Measurements from ENCODE around the gene PHGDH.

DNA sequence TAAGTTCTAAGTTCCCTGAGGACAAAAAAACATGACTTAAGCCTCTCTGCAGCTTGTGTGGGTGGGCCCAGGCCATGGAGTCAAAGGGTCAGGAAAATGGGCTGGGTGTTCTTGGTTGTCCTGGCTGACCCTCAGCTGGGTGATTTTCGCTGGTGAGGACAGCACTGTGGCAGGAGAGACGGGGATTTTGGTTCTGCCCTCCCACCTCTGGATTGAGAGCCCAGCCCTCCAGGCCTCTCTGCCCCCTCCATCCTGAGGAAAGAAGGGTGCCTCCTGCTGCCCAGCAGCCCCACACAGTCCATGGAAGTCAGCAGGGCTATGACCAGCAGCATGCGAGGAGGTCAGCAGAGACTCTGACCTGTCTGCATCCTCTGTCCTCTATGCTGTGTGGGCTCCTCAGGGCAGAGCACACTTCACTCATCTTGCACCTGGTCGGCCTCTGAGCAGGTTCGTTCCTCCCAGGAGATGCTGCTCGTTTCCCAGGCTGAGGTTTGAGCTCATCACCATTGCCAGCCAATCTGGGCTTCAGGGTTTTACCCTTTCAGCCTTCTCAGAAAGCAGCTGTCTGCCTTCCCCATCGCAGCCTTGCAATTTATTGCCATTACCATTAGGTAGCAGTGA lies 26.5 kb downstream of the PHGDH start:
- TF ChIP-seq, protein P1, sequence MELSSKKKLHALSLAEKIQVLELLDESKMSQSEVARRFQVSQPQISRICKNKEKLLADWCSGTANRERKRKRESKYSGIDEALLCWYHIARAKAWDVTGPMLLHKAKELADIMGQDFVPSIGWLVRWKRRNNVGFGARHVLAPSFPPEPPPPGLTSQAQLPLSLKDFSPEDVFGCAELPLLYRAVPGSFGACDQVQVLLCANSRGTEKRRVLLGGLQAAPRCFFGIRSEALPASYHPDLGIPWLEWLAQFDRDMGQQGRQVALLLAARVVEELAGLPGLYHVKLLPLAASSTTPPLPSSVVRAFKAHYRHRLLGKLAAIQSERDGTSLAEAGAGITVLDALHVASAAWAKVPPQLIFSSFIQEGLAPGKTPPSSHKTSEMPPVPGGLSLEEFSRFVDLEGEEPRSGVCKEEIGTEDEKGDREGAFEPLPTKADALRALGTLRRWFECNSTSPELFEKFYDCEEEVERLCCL (CRISPR knock-in tag; IDR thresholded peaks at IDR 0.05; ENCODE audit: borderline replicate concordance), result no peak
- TF ChIP-seq ZFP1 (CRISPR knock-in tag; IDR thresholded peaks at IDR 0.05) (no peak), SOX5 (CRISPR knock-in tag; IDR thresholded peaks at IDR 0.05; ENCODE audit: borderline replicate concordance) (no peak), MED13 (CRISPR knock-in tag; IDR thresholded peaks at IDR 0.05) (no peak), NKX3-1 (CRISPR knock-in tag; IDR thresholded peaks at IDR 0.05) (no peak), ELF4 (CRISPR knock-in tag; IDR thresholded peaks at IDR 0.05; ENCODE audit: borderline replicate concordance) (no peak), JUN (CRISPR knock-in tag; IDR thresholded peaks at IDR 0.05) (no peak), ZNF350 (CRISPR knock-in tag; IDR thresholded peaks at IDR 0.05; ENCODE audit: borderline replicate concordance, low read depth) (no peak), POLR2AphosphoS5 (IDR thresholded peaks at IDR 0.05; ENCODE audit: low read depth, low read length) (no peak)
- TF ChIP-seq, protein P2, sequence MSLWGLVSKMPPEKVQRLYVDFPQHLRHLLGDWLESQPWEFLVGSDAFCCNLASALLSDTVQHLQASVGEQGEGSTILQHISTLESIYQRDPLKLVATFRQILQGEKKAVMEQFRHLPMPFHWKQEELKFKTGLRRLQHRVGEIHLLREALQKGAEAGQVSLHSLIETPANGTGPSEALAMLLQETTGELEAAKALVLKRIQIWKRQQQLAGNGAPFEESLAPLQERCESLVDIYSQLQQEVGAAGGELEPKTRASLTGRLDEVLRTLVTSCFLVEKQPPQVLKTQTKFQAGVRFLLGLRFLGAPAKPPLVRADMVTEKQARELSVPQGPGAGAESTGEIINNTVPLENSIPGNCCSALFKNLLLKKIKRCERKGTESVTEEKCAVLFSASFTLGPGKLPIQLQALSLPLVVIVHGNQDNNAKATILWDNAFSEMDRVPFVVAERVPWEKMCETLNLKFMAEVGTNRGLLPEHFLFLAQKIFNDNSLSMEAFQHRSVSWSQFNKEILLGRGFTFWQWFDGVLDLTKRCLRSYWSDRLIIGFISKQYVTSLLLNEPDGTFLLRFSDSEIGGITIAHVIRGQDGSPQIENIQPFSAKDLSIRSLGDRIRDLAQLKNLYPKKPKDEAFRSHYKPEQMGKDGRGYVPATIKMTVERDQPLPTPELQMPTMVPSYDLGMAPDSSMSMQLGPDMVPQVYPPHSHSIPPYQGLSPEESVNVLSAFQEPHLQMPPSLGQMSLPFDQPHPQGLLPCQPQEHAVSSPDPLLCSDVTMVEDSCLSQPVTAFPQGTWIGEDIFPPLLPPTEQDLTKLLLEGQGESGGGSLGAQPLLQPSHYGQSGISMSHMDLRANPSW (CRISPR knock-in tag; IDR thresholded peaks at IDR 0.05; ENCODE audit: borderline replicate concordance), result no peak
- TF ChIP-seq, protein P3, sequence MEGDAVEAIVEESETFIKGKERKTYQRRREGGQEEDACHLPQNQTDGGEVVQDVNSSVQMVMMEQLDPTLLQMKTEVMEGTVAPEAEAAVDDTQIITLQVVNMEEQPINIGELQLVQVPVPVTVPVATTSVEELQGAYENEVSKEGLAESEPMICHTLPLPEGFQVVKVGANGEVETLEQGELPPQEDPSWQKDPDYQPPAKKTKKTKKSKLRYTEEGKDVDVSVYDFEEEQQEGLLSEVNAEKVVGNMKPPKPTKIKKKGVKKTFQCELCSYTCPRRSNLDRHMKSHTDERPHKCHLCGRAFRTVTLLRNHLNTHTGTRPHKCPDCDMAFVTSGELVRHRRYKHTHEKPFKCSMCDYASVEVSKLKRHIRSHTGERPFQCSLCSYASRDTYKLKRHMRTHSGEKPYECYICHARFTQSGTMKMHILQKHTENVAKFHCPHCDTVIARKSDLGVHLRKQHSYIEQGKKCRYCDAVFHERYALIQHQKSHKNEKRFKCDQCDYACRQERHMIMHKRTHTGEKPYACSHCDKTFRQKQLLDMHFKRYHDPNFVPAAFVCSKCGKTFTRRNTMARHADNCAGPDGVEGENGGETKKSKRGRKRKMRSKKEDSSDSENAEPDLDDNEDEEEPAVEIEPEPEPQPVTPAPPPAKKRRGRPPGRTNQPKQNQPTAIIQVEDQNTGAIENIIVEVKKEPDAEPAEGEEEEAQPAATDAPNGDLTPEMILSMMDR (CRISPR knock-in tag; IDR thresholded peaks at IDR 0.05), result no peak
- TF ChIP-seq, protein P4, sequence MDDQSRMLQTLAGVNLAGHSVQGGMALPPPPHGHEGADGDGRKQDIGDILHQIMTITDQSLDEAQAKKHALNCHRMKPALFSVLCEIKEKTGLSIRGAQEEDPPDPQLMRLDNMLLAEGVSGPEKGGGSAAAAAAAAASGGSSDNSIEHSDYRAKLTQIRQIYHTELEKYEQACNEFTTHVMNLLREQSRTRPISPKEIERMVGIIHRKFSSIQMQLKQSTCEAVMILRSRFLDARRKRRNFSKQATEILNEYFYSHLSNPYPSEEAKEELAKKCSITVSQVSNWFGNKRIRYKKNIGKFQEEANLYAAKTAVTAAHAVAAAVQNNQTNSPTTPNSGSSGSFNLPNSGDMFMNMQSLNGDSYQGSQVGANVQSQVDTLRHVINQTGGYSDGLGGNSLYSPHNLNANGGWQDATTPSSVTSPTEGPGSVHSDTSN (CRISPR knock-in tag; IDR thresholded peaks at IDR 0.05; ENCODE audit: borderline replicate concordance), result no peak
- TF ChIP-seq, protein P5, sequence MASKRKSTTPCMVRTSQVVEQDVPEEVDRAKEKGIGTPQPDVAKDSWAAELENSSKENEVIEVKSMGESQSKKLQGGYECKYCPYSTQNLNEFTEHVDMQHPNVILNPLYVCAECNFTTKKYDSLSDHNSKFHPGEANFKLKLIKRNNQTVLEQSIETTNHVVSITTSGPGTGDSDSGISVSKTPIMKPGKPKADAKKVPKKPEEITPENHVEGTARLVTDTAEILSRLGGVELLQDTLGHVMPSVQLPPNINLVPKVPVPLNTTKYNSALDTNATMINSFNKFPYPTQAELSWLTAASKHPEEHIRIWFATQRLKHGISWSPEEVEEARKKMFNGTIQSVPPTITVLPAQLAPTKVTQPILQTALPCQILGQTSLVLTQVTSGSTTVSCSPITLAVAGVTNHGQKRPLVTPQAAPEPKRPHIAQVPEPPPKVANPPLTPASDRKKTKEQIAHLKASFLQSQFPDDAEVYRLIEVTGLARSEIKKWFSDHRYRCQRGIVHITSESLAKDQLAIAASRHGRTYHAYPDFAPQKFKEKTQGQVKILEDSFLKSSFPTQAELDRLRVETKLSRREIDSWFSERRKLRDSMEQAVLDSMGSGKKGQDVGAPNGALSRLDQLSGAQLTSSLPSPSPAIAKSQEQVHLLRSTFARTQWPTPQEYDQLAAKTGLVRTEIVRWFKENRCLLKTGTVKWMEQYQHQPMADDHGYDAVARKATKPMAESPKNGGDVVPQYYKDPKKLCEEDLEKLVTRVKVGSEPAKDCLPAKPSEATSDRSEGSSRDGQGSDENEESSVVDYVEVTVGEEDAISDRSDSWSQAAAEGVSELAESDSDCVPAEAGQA (IDR thresholded peaks at IDR 0.05; ENCODE audit: low read depth), result no peak
- TF ChIP-seq, protein P5 (CRISPR knock-in tag; IDR thresholded peaks at IDR 0.05; ENCODE audit: borderline replicate concordance), result no peak

Measured in HepG2 (cell line).